GM10248 (cell line): ENCODE results near the gene ARHGEF37.
A peak's percentile ranks its signal among the peaks of the same experiment; 100 is the strongest.

ENCODE experiments used
- CTCF ChIA-PET: fragments of 300-600 bp; sonication (Branson Sonifier 250); formaldehyde crosslinking; extraction: SDS; loops from one replicate; lab custom pipeline; 2021; ENCODE audit warnings: antibody characterized with exemption; lab: Yijun Ruan, JAX
- POLR2A ChIA-PET: fragments of 350-650 bp; sonication (Branson Sonifier 250); formaldehyde crosslinking; extraction: SDS; loops from one replicate; lab custom pipeline; 2020; ENCODE audit warnings: antibody characterized with exemption; lab: Yijun Ruan, JAX
- DNase-seq: peaks from one replicate; pipeline ENCODE4 v3.0.0; 2012; ENCODE audit errors: extremely low spot score
- CTCF ChIP-seq: IDR thresholded peaks from 2 replicates; pipeline ENCODE4 v1.5.1; 2012; ENCODE audit warnings: mild to moderate bottlenecking, low read depth; ENCODE audit errors: extremely low read depth, missing control alignments, control extremely low read depth

ARHGEF37 gene

GRCh38 chr5:149652697-149653096 is 71.4 kb downstream of the ARHGEF37 start:
- no peak for DNase-seq
- TF ChIP-seq CTCF = no peak
- ChIA-PET CTCF (interaction anchor here (1.0 to 1.9 kb wide), 6 partner anchors 13 to 200 kb away, joined by 3 to 10 read pairs (median 4); no protein-coding TSS in a partner anchor), POLR2A (no interaction called here)

DNA sequence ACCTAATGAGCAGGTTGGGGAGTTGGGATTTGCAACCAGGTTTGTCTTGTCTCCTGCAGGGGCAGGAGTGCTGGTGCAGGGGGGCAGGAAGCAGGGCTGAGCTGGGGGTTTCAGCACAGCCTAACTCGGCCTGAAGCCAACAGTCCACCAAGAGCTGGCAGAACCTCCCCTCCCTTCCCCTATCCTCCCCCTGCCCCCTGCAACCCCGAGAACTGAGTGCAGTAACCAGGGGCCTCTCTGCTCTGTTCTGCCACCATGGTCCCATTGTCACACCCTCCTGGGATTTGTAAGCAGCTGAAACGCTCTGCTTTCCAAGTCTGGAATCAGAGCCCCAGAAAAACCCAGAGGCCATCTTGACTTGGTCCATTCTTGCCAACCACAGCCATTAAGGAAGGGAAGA is 72.9 kb downstream of the ARHGEF37 start:
- ChIA-PET POLR2A (interaction anchor here (0.5 kb wide), 1 partner anchor 175 kb away, joined by 5 read pairs; no protein-coding TSS in a partner anchor), CTCF (interaction anchor here (0.9 to 1.5 kb wide), 3 partner anchors 13 to 336 kb away, joined by 3 to 16 read pairs (median 6); no protein-coding TSS in a partner anchor)
- no peak for DNase-seq
- no peak for TF ChIP-seq CTCF

GRCh38 chr5:149654883-149655505 is 73.7 kb downstream of the ARHGEF37 start:
- no peak for TF ChIP-seq CTCF
- ChIA-PET POLR2A (no interaction called here), CTCF (interaction anchor here (1.0 to 6.8 kb wide), 5 partner anchors 12 to 174 kb away, joined by 4 to 86 read pairs (median 16); no protein-coding TSS in a partner anchor)
- no peak for DNase-seq

DNA sequence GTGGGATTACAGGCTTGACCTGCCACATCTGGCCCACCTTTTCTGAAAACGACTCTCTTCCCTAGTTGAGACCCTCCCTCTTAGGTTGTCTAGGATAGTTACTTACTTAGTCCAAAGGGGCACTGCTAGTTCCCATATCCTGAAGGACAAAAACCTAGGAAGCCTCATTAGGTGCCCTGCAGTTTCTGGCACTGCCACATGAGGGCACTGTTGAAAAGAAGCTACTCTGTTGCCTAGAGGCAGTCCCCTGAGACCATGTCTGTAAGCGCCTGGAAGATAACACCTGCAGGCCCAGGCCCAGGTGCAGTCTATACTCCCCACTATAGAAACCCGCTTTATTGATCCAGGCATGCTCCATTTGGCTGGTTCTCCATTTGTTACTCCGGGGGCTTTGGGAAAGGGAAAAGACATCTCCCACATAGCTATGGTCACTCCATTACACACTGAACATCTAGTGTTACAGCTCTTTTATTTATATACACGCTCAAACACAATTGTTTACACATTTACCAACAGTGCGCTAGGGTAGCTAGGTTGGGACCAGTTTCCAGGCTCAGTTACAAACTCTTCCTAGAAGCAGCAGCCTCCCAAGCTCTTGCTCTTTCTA is 75.4 kb downstream of the ARHGEF37 start:
- peak; percentile 52 for TF ChIP-seq CTCF
- ChIA-PET CTCF (interaction anchor here (0.7 to 6.8 kb wide), 39 partner anchors 10 to 334 kb away, joined by 3 to 86 read pairs (median 4); partner anchors contain the start of gene PPARGC1B), POLR2A (interaction anchor here (0.6 kb wide), 1 partner anchor 173 kb away, joined by 4 read pairs; no protein-coding TSS in a partner anchor)
- peak; percentile 58 for DNase-seq

DNA sequence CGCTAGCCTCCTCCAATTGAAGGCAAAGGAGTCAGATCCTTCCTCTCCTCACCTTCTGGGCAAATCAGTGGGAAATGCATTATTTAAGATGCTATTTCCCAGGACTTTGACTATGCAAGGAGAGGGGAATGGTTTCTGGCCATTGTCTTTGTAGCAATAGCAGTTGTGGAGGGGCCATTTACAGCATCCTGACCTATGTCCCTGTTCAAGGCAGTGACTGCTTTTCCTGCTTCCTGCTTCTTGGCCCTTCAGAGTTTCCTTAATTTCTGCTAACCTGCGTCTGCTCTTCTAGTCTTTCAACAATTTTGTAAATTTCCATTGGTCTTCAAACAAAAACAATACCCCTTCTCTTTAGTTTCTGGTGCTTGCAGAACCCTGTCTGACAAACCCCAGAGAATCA is 76.0 kb downstream of the ARHGEF37 start:
- ChIA-PET POLR2A (interaction anchor here (0.6 kb wide), 1 partner anchor 172 kb away, joined by 4 read pairs; no protein-coding TSS in a partner anchor), CTCF (interaction anchor here (0.7 to 6.8 kb wide), 34 partner anchors 10 to 333 kb away, joined by 3 to 86 read pairs (median 5); partner anchors contain the start of gene PPARGC1B)
- no peak for DNase-seq
- TF ChIP-seq CTCF = no peak

- DNase-seq = no peak
- TF ChIP-seq CTCF = no peak
- ChIA-PET POLR2A (no interaction called here), CTCF (interaction anchor here (4.3 to 6.8 kb wide), 2 partner anchors 9 to 170 kb away, joined by 41 to 86 read pairs; no protein-coding TSS in a partner anchor)
Observed at GRCh38 chr5:149658299-149658698, 77.0 kb downstream of the ARHGEF37 start.
